Keratinocyte (primary cell): ENCODE measurements around the gene VPS35.

Source experiments
- EZH2 ChIP-seq: IDR thresholded peaks from one replicate; pipeline ENCODE4 v1.6.1; 2012; ENCODE audit warnings: inconsistent platforms, mild to moderate bottlenecking, low read length, moderate library complexity
- TF ChIP-seq, protein P1 (sequence below), 3 experiments: IDR thresholded peaks in 1 of 3; conservative IDR thresholded peaks in 1 of 3; optimal IDR thresholded peaks in 1 of 3; 2 replicates in 2 of 3; 3 replicates in 1 of 3; pipeline versions ENCODE3 to v1.5.1; 2011; ENCODE audit warnings: low read length in 3 of 3, mild to moderate bottlenecking in 3 of 3, moderate library complexity in 2 of 3, control low read depth in 1 of 3, inconsistent platforms in 1 of 3; ENCODE audit not compliant: insufficient read depth in 2 of 3; ENCODE audit errors: extremely low read depth in 1 of 3

DNA sequence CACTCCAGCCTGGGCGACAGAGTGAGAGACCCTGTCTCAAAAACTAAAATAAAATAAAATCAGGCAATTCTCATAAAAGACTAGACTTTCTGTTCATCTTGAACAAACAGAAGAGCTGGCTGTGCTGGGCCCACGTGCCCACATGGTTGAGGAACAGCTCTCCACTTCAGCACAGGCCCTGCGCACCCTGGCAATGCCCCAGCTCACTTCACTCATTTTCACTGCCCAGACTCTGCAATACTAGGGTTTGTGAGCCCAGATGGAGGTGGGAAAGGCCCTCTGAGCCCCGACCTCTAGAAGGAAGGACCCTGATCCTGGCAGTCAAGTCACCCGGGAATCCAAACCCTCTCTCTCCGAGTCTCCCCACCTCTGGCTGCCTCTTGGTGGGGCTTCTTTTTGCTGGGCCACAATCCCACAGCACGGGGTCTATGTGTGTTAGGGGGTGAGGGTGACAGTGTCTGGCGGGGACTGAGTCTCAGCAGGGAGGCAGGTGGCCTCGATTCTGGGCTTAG is 44.4 kb upstream of the VPS35 start:
- TF ChIP-seq, protein P1, sequence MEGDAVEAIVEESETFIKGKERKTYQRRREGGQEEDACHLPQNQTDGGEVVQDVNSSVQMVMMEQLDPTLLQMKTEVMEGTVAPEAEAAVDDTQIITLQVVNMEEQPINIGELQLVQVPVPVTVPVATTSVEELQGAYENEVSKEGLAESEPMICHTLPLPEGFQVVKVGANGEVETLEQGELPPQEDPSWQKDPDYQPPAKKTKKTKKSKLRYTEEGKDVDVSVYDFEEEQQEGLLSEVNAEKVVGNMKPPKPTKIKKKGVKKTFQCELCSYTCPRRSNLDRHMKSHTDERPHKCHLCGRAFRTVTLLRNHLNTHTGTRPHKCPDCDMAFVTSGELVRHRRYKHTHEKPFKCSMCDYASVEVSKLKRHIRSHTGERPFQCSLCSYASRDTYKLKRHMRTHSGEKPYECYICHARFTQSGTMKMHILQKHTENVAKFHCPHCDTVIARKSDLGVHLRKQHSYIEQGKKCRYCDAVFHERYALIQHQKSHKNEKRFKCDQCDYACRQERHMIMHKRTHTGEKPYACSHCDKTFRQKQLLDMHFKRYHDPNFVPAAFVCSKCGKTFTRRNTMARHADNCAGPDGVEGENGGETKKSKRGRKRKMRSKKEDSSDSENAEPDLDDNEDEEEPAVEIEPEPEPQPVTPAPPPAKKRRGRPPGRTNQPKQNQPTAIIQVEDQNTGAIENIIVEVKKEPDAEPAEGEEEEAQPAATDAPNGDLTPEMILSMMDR (optimal IDR thresholded peaks at IDR 0.05 in 1 of 3, IDR thresholded peaks at IDR 0.05 in 1 of 3, conservative IDR thresholded peaks at IDR 0.05 in 1 of 3; ENCODE audit: extremely low read depth in 1 of 3, insufficient read depth in 2 of 3, low read length in 3 of 3): no peak
- no peak for TF ChIP-seq EZH2
